DMS53 (cell line): Measurements from ENCODE around the gene PAX4.
"Not testable (repeated sequence)": the region's sequence is repeated elsewhere in the genome, so short reads cannot be mapped to it uniquely, and the experiment has no call there.

Source experiments
- DNase-seq: peaks from one replicate; lab custom pipeline; 2025; lab: John Stamatoyannopoulos, UW

Gene PAX4

DNA sequence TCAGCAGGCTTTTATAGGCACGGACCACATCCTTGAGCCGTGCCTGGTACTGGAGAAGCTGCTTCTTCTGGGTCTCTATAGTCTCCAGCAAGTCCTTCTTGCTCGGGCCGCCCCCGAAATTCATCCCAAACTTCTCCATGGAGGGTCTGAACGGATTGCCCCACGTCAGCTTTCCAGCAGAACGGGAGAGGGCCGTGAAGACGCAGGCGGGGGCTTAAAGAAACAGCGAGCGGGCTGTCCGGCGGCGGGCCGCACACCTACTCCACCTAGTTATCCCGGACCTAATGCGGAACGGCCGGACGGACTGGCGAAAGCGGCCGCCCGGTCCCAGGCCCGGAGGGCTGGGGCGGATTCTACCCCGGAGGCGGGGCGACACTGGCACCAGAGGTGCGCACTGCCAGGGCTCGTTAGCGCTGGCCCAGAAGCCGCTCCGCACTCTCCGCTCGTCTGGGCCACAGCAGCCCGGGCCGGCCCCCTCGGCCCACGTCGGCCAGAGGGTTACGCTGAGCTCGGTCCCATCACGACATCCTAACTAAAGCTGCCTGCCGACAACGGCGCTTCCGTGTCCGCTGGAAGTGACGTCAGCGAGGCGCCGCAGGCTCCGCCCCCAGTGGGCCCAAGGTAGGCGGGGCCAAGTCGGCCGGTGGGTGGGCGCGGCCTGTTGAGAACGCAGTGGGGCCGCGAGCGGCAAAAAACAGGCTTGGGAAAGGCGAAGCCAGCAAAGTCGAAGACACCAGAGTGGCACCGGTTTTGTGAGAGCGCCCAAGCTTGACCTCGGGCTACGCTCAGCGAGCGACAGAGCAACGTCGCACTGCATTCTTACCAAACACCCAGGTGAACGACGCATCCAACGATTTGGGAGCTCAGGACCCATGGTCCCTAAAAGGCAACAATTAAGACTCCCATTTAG, 32.6 kb downstream of the PAX4 start, which contains the start of gene GCC1:
Gene GCC1 (minus strand): TSS at position 553 of the 910 bp plus-strand sequence. CDS start 414 bp downstream, at position 139.
- DNase-seq: peak; percentile 95

DNA sequence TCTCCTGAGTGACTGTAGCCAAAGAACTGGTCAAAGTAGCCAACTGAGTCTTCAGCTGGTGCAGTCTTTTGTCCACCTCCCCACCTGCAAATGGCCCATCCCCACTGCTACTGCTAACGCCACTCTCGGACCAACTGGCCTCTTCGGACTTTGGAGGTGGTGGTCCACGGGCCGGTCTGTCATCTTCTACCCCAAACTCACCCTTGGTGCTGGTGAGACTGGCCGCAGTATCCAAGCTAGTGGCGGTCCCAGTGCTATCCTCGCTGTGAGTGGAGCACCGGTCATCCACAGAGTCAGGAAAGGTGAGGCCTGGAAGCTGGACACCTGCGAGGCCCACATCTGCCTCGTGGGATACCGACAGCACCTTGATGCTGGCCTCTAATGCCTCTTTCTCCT, 33.3 kb downstream of the PAX4 start:
- peak; percentile 63 for DNase-seq

DNA sequence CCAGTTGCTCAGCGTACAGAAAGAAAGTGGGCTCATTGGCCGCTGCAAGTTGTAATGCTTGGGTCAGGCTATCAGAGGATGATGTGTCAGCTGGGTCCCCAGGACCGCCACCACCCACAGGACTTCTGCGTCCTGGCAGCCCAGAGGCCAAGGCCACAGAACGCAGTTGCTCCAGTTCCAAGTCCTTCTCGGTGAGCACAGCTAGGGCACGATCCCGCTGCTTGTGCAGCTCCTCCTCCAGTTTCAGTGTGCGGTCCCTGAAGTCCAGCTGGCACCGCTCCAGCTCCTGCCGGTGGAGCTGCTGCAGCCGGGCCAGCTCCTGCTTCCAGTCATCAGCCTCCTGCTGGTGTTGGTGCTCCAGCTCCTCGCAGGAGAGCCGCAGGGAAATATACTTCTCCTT, 35.6 kb downstream of the PAX4 start:
- no peak for DNase-seq

DNA sequence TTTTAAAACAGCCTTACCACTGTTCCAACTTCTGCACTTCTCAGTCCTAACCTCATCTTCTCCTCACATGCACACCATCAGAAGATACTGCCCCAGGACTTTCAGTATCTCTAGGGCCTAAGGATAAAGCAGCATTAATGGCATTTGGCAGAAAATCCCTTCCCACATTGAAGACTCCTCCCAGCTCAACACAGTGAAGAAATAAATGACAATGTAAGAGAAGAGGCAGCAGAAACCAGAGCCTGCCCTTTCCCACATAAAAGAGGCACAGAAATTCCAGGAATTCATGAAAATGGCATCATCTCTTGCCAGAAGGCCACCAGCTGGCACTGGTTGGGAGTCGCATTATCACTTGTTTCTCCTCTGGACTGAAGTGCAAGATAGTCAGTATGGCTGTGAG, 36.2 kb downstream of the PAX4 start:
- no peak for DNase-seq

DNA sequence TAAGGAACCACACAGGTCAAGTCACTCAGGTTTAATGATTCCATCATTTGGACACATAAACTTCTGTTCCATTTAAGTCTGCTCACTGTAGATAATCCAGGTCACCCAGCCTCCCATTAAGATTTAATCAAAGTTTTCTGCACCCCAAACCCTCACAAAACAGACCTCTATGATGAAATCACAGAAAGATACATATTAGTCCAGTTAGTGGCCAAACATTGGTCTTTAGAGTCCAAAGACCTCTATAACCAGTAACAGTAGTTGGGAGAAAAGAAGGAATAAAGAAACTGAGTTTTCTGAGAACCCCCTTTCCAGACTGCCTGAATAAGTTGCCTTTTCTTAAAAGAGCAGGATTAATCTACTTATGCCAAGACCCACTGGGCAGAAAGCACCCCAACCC, 37.3 kb downstream of the PAX4 start:
- no peak for DNase-seq

GRCh38 chr7:127578711-127579275, 39.1 kb downstream of the PAX4 start:
- DNase-seq: no peak

GRCh38 chr7:127578036-127578684, 39.8 kb downstream of the PAX4 start:
- DNase-seq: peak; percentile 32

GRCh38 chr7:127571741-127572505, 46.0 kb downstream of the PAX4 start:
- DNase-seq: no peak

DNA sequence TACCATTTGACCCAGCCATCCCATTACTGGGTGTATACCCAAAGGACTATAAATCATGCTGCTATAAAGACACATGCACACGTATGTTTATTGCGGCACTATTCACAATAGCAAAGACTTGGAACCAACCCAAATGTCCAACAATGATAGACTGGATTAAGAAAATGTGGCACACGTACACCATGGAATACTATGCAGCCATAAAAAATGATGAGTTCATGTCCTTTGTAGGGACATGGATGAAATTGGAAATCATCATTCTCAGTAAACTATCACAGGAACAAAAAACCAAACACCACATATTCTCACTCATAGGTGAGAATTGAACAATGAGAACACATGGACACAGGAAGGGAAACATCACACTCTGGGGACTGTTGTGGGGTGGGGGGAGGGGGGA, 49.9 kb downstream of the PAX4 start:
- DNase-seq: not testable (repeated sequence)

DNA sequence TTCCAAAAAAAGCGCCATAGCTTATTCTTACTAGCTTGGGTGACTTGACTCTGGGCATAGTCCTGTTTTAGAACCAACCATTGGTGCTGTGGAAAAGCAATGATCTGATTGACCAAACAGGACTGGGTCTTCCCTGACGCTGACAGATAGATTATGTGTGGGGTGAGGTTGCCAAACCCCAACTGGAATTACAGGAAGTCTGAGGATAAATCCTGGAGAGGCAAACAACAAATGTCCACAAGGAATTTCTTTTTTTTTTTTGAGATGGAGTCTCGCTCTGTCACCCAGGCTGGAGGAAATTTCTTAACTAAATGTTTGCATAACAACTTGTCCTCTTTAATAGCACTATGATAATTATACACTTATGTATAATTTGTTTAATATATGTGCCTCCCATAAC, 51.7 kb downstream of the PAX4 start:
- no peak for DNase-seq
